Keratinocyte (primary cell): ENCODE results near the gene EPHB3. TPM values are rescaled to one million over a fixed set of nuclear protein-coding genes. Genes with fewer than 3 reads are reported as not detected.

Experiments used
- DNase-seq: peaks from one replicate; pipeline ENCODE4 v3.0.0-alpha.2; 2011; ENCODE audit warnings: low read depth, missing footprints, low spot score
- FAIRE-seq: peaks from 2 replicates; lab custom pipeline; 2011; peaks lifted over from hg19 to GRCh38; lab: Jason Lieb, UNC
- H2AFZ ChIP-seq: 2 replicates; pipeline ENCODE4 v1.6.0; 2012; ENCODE audit warnings: low read length, control low read depth, inconsistent platforms; ENCODE audit not compliant: control insufficient read depth
- H3K27ac ChIP-seq: 2 replicates; pipeline ENCODE4 v1.5.1; 2011; ENCODE audit warnings: low read length; ENCODE audit not compliant: control insufficient read depth, insufficient read depth
- H3K27me3 ChIP-seq: 3 replicates; pipeline ENCODE4 v1.6.0; 2011; ENCODE audit warnings: low read length; ENCODE audit not compliant: control insufficient read depth, insufficient read depth; ENCODE audit errors: extremely low read depth
- H3K36me3 ChIP-seq, 2 experiments: 2 replicates in 1 of 2; 3 replicates in 1 of 2; pipeline ENCODE4 v1.5.1; 2011; ENCODE audit warnings: low read length in 2 of 2, mild to moderate bottlenecking in 1 of 2; ENCODE audit not compliant: control insufficient read depth in 2 of 2, insufficient read depth in 2 of 2; ENCODE audit errors: extremely low read depth in 1 of 2
- H3K4me1 ChIP-seq: 3 replicates; pipeline ENCODE4 v1.5.1; 2011; ENCODE audit warnings: low read length; ENCODE audit not compliant: control insufficient read depth, insufficient read depth; ENCODE audit errors: extremely low read depth
- H3K4me2 ChIP-seq: 3 replicates; pipeline ENCODE4 v1.6.0; 2011; ENCODE audit warnings: low read depth, low read length; ENCODE audit not compliant: control insufficient read depth, insufficient read depth; ENCODE audit errors: extremely low read depth
- H3K4me3 ChIP-seq, 3 experiments: fragments of 200-600 bp in 1 of 3; sonication (generic) in 1 of 3; 2 replicates in 2 of 3; 3 replicates in 1 of 3; pipeline ENCODE4 v1.5.1; 2011 to 2016; ENCODE audit warnings: low read length in 3 of 3, mild to moderate bottlenecking in 3 of 3, control low read depth in 2 of 3, inconsistent platforms in 1 of 3, low read depth in 1 of 3, mixed read lengths in 1 of 3, mixed run types in 1 of 3, moderate library complexity in 1 of 3; ENCODE audit not compliant: control insufficient read depth in 2 of 3, insufficient read depth in 2 of 3; ENCODE audit errors: extremely low read depth in 1 of 3
- H3K79me2 ChIP-seq: 2 replicates; pipeline ENCODE4 v1.6.0; 2012; ENCODE audit warnings: low read length; ENCODE audit not compliant: control insufficient read depth, insufficient read depth
- H3K9ac ChIP-seq: 3 replicates; pipeline ENCODE4 v1.6.0; 2011; ENCODE audit warnings: low read length; ENCODE audit not compliant: control insufficient read depth, insufficient read depth; ENCODE audit errors: extremely low read depth
- H3K9me1 ChIP-seq: 3 replicates; pipeline ENCODE4 v1.6.0; 2011; ENCODE audit warnings: low read length; ENCODE audit not compliant: control insufficient read depth, insufficient read depth; ENCODE audit errors: extremely low read depth
- H3K9me3 ChIP-seq: 2 replicates; pipeline ENCODE4 v1.5.1; 2012; ENCODE audit warnings: low read depth, low read length; ENCODE audit not compliant: control insufficient read depth
- H4K20me1 ChIP-seq: 3 replicates; pipeline ENCODE4 v1.6.0; 2011; ENCODE audit warnings: low read length; ENCODE audit not compliant: control insufficient read depth, insufficient read depth; ENCODE audit errors: extremely low read depth
- CTCF ChIP-seq, 3 experiments: IDR thresholded peaks in 1 of 3; conservative IDR thresholded peaks in 1 of 3; optimal IDR thresholded peaks in 1 of 3; 2 replicates in 2 of 3; 3 replicates in 1 of 3; pipeline versions ENCODE3 to v1.5.1; 2011; ENCODE audit warnings: low read length in 3 of 3, mild to moderate bottlenecking in 3 of 3, moderate library complexity in 2 of 3, control low read depth in 1 of 3, inconsistent platforms in 1 of 3; ENCODE audit not compliant: insufficient read depth in 2 of 3; ENCODE audit errors: extremely low read depth in 1 of 3
- EZH2 ChIP-seq: IDR thresholded peaks from one replicate; pipeline ENCODE4 v1.6.1; 2012; ENCODE audit warnings: inconsistent platforms, mild to moderate bottlenecking, low read length, moderate library complexity
- dilution Hi-C: fragments of 300-500 bp; cut with MboI; formaldehyde crosslinking; loops from one replicate; pipeline ENCODE4 v1.7.0; 2020; ENCODE audit warnings: low sequenced_read_pairs; ENCODE audit not compliant: extremely low pct_ligation_motif_present
- polyA plus RNA-seq, 5 experiments: library from polyadenylated mRNA; depleted of rRNA in 3 of 5; stranded (reverse) in 3 of 5; stranded (forward) in 1 of 5; unstranded in 1 of 5; fragments of >200 nt; gene quantifications; 1 replicate in 1 of 5; 2 replicates in 3 of 5; 3 replicates in 1 of 5; pipeline versions ENCODE4 v1.2.1 to v1.2.3, GENCODE V29; 2011 to 2012; ENCODE audit warnings: missing spikeins in 2 of 5, low read depth in 1 of 5, low replicate concordance in 1 of 5

The EPHB3 gene
- polyA plus RNA-seq, 1 donor (not counting 4 experiments of a cell fraction or from before 2014, with no cell fraction given), result 2.2 TPM

- TF ChIP-seq CTCF (optimal IDR thresholded peaks at IDR 0.05 in 1 of 3, IDR thresholded peaks at IDR 0.05 in 1 of 3, conservative IDR thresholded peaks at IDR 0.05 in 1 of 3; ENCODE audit: extremely low read depth in 1 of 3, insufficient read depth in 2 of 3, low read length in 3 of 3) (no peak), EZH2 (peak; percentile 47)
- no peak for FAIRE-seq
- Histone ChIP-seq H2AFZ (no peak overlapping the region), H3K9me3 (no peaks in the 10 kb centered on the region), H3K4me2 (peak overlapping the region; percentile 96), H3K27me3 (peaks cover 6% of the 10 kb centered on the region), H3K79me2 (peaks cover 18% of the 10 kb centered on the region), H3K4me1 (peaks cover 51% of the 10 kb centered on the region), H3K9ac (peak overlapping the region; percentile 69), H3K27ac (no peak overlapping the region), H3K9me1 (no peaks in the 10 kb centered on the region), H3K4me3 (peak overlapping the region; percentile 63 to 75 (median 72)), H3K36me3 (no peaks in the 10 kb centered on the region), H4K20me1 (no peaks in the 10 kb centered on the region)
- dilution Hi-C loops, result no loop called here
- DNase-seq, result no peak
These were observed 610 bp downstream of the EPHB3 start for GRCh38 chr3:184561913-184562877.

GRCh38 chr3:184562878-184563560, 1.4 kb downstream of the EPHB3 start:
- no peak for FAIRE-seq
- TF ChIP-seq CTCF (optimal IDR thresholded peaks at IDR 0.05 in 1 of 3, IDR thresholded peaks at IDR 0.05 in 1 of 3, conservative IDR thresholded peaks at IDR 0.05 in 1 of 3; ENCODE audit: extremely low read depth in 1 of 3, insufficient read depth in 2 of 3, low read length in 3 of 3) (no peak), EZH2 (no peak)
- dilution Hi-C loops, result no loop called here
- Histone ChIP-seq H3K27me3 (peaks cover 4% of the 10 kb centered on the region), H3K9ac (peak overlapping the region; percentile 69), H3K79me2 (peaks cover 18% of the 10 kb centered on the region), H3K27ac (peak overlapping the region; percentile 0), H3K4me3 (peak overlapping the region; percentile 63 to 75 (median 72)), H2AFZ (no peak overlapping the region), H3K4me1 (peaks cover 60% of the 10 kb centered on the region), H4K20me1 (no peaks in the 10 kb centered on the region), H3K9me3 (no peaks in the 10 kb centered on the region), H3K9me1 (no peaks in the 10 kb centered on the region), H3K4me2 (peak overlapping the region; percentile 96), H3K36me3 (no peaks in the 10 kb centered on the region)
- DNase-seq, result no peak
